Neuronal stem cell (in vitro differentiated cells): ENCODE data around the gene FGFRL1.

Experiments used
- DNase-seq: peaks from one replicate; pipeline ENCODE4 v3.0.0-alpha.2; 2013; ENCODE audit warnings: low spot score
- H2AFZ ChIP-seq: one replicate; pipeline ENCODE4 v1.6.1; 2013; ENCODE audit warnings: mild to moderate bottlenecking, low read length, inconsistent platforms
- H2AK5ac ChIP-seq: 2 replicates; pipeline ENCODE4 v1.6.1; 2013; ENCODE audit warnings: low read depth, mild to moderate bottlenecking, inconsistent platforms, low read length, moderate library complexity, mixed read lengths
- H2BK120ac ChIP-seq: 2 replicates; pipeline ENCODE4 v1.6.1; 2013; ENCODE audit warnings: low read depth, mild to moderate bottlenecking, inconsistent platforms, low read length, moderate library complexity, mixed read lengths
- H2BK12ac ChIP-seq: one replicate; pipeline ENCODE4 v1.6.1; 2013; ENCODE audit warnings: low read length, inconsistent platforms
- H2BK15ac ChIP-seq: 2 replicates; pipeline ENCODE4 v1.6.1; 2013; ENCODE audit warnings: mild to moderate bottlenecking, low read length, inconsistent platforms, mixed read lengths
- H2BK5ac ChIP-seq: one replicate; pipeline ENCODE4 v1.6.1; 2013; ENCODE audit warnings: inconsistent platforms, mild to moderate bottlenecking, low read length, moderate library complexity
- H3K14ac ChIP-seq: one replicate; pipeline ENCODE4 v1.6.1; 2013; ENCODE audit warnings: low read length, inconsistent platforms
- H3K18ac ChIP-seq: 2 replicates; pipeline ENCODE4 v1.6.1; 2013; ENCODE audit warnings: low read length, inconsistent platforms
- H3K23ac ChIP-seq: 2 replicates; pipeline ENCODE4 v1.6.1; 2013; ENCODE audit warnings: low read depth, mild to moderate bottlenecking, mixed read lengths, low read length, inconsistent platforms; ENCODE audit not compliant: poor library complexity
- H3K27ac ChIP-seq: replicated peaks from 3 replicates; pipeline ENCODE4 v1.5.1; 2013; ENCODE audit warnings: low read length, inconsistent platforms
- H3K27me3 ChIP-seq, 3 experiments: 2 replicates each; pipeline ENCODE4 v1.6.1; 2013; ENCODE audit warnings: low read length in 3 of 3, mild to moderate bottlenecking in 2 of 3, inconsistent platforms in 1 of 3, low read depth in 1 of 3, mixed read lengths in 1 of 3, moderate library complexity in 1 of 3; ENCODE audit not compliant: control insufficient read depth in 3 of 3, insufficient read depth in 3 of 3
- H3K36me3 ChIP-seq, 2 donors: replicated peaks in 1 of 2; 2 replicates each; pipeline ENCODE4 v1.6.1; 2013; ENCODE audit warnings: low read length in 2 of 2; ENCODE audit not compliant: control insufficient read depth in 2 of 2, insufficient read depth in 2 of 2
- H3K4ac ChIP-seq: 2 replicates; pipeline ENCODE4 v1.6.1; 2013; ENCODE audit warnings: inconsistent platforms, mild to moderate bottlenecking, low read length, moderate library complexity
- H3K4me1 ChIP-seq, 2 donors: 1 replicate in 1 of 2; 2 replicates in 1 of 2; pipeline ENCODE4 v1.6.1; 2013; ENCODE audit warnings: low read length in 2 of 2, low read depth in 1 of 2; ENCODE audit not compliant: control insufficient read depth in 2 of 2, insufficient read depth in 1 of 2
- H3K4me2 ChIP-seq: one replicate; pipeline ENCODE4 v1.6.1; 2013; ENCODE audit warnings: mild to moderate bottlenecking, low read length, inconsistent platforms; ENCODE audit not compliant: insufficient read depth, poor library complexity, severe bottlenecking
- H3K4me3 ChIP-seq, 2 donors: 2 replicates each; pipeline ENCODE4 v1.5.1; 2013; ENCODE audit warnings: low read length in 2 of 2, mild to moderate bottlenecking in 2 of 2, inconsistent platforms in 1 of 2, moderate library complexity in 1 of 2
- H3K79me1 ChIP-seq: one replicate; pipeline ENCODE4 v1.6.1; 2013; ENCODE audit warnings: low read depth, mild to moderate bottlenecking, inconsistent platforms, low read length, moderate library complexity
- H3K9ac ChIP-seq: one replicate; pipeline ENCODE4 v1.6.1; 2013; ENCODE audit warnings: mild to moderate bottlenecking, low read depth, low read length, inconsistent platforms; ENCODE audit not compliant: poor library complexity
- H3K9me3 ChIP-seq, 2 donors: replicated peaks in 1 of 2; 2 replicates each; pipeline versions ENCODE3 to v1.6.1; 2013; ENCODE audit warnings: low read length in 2 of 2, mild to moderate bottlenecking in 2 of 2, inconsistent platforms in 1 of 2, low read depth in 1 of 2, mixed read lengths in 1 of 2, moderate library complexity in 1 of 2; ENCODE audit not compliant: control insufficient read depth in 2 of 2, insufficient read depth in 1 of 2
- H4K8ac ChIP-seq: one replicate; pipeline ENCODE4 v1.6.1; 2013; ENCODE audit warnings: low read depth, mild to moderate bottlenecking, inconsistent platforms, low read length, moderate library complexity
- H4K91ac ChIP-seq: one replicate; pipeline ENCODE4 v1.6.1; 2013; ENCODE audit warnings: low read length, low read depth, mild to moderate bottlenecking, inconsistent platforms; ENCODE audit not compliant: poor library complexity
- WGBS, 2 donors: extraction: QIAGEN DNeasy Blood & Tissue Kit; methylation state at CpG; one replicate each; pipeline ENCODE4 v1.1.7; 2013; ENCODE audit warnings: missing lambda C conversion rate in 2 of 2, mixed read lengths in 1 of 2; ENCODE audit not compliant: insufficient read length in 2 of 2, insufficient replicate concordance in 1 of 2; ENCODE audit errors: extremely low coverage in 2 of 2; 5-methylcytosine and 5-hydroxymethylcytosine counted together

FGFRL1 gene

GRCh38 chr4:1027219-1027914 lies 15.9 kb downstream of the FGFRL1 start:
- H3K4me3 ChIP-seq, result no peak overlapping the region
- H3K23ac ChIP-seq, result no peak overlapping the region
- no peak overlapping the region for H2AFZ ChIP-seq
- no peak overlapping the region for H3K4ac ChIP-seq
- H3K79me1 ChIP-seq, result peaks cover 7% of the 10 kb centered on the region
- peaks cover 21 to 30% of the 10 kb centered on the region in 2 donors for H3K36me3 ChIP-seq
- H3K27ac ChIP-seq, result peak overlapping the region; percentile 59
- H2AK5ac ChIP-seq, result peak overlapping the region; percentile 100
- no peak overlapping the region for H2BK15ac ChIP-seq
- H2BK5ac ChIP-seq, result peak overlapping the region; percentile 90
- H3K18ac ChIP-seq, result peak overlapping the region; percentile 5
- WGBS, 2 donors, result no CpG with 5 or more reads among the region's 26 CpGs
- peaks cover 12 to 32% of the 10 kb centered on the region in 2 donors for H3K4me1 ChIP-seq
- peak overlapping the region; percentile 38 for H3K9ac ChIP-seq
- no peak overlapping the region for H4K8ac ChIP-seq
- no peak overlapping the region for H3K4me2 ChIP-seq
- H2BK120ac ChIP-seq, result no peak overlapping the region
- peaks cover 0 to 11% of the 10 kb centered on the region in 2 donors for H3K9me3 ChIP-seq
- peak overlapping the region; percentile 41 for H2BK12ac ChIP-seq
- DNase-seq, result no peak
- H3K14ac ChIP-seq, result peak overlapping the region; percentile 63
- no peak overlapping the region for H4K91ac ChIP-seq
- peaks cover 0 to 4% (median 0%) of the 10 kb centered on the region in 3 experiments for H3K27me3 ChIP-seq

DNA sequence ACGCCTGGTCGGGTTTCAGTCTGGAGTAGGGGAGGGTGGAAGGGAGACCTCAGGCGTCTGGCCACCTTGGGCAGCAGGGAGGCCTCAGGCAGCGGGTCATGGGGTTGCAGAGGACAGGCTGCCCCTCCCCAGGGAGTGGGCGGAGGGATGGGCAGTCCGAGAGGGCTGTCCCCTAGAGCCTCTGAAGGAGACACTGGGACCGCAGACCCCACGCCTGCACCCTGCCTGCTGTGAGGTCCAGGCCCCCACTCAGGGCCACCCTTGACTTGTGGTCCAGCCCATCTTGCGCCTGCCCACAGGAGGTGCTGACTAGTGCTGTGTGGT lies 16.5 kb downstream of the FGFRL1 start:
- Histone ChIP-seq H3K4me3 (no peak overlapping the region), H2BK12ac (no peak overlapping the region), H2BK120ac (no peak overlapping the region), H3K27ac (no peak overlapping the region), H3K18ac (peak overlapping the region; percentile 5), H3K14ac (peak overlapping the region; percentile 63), H2AFZ (no peak overlapping the region), H3K4me2 (no peak overlapping the region), H3K4ac (peak overlapping the region; percentile 2), H3K27me3 (peaks cover 0 to 5% (median 0%) of the 10 kb centered on the region in 3 experiments), H2AK5ac (peak overlapping the region; percentile 100), H4K91ac (no peak overlapping the region), H3K9me3 (peaks cover 0 to 11% of the 10 kb centered on the region in 2 donors), H2BK5ac (peak overlapping the region; percentile 90), H3K4me1 (peaks cover 12 to 32% of the 10 kb centered on the region in 2 donors), H3K9ac (peak overlapping the region; percentile 38), H4K8ac (no peak overlapping the region), H3K23ac (no peak overlapping the region), H3K36me3 (peaks cover 21 to 27% of the 10 kb centered on the region in 2 donors), H3K79me1 (peaks cover 7% of the 10 kb centered on the region), H2BK15ac (peak overlapping the region; percentile 58)
- DNase-seq, result no peak
- no CpG with 5 or more reads among the region's 9 CpGs for WGBS, 2 donors

- Histone ChIP-seq H3K23ac (peak overlapping the region; percentile 89), H4K8ac (peak overlapping the region; percentile 43), H3K4me3 (peak overlapping the region in 1 of 2 donors; percentile 34), H2AFZ (no peak overlapping the region), H3K79me1 (peaks cover 5% of the 10 kb centered on the region), H2BK120ac (no peak overlapping the region), H3K4ac (peak overlapping the region; percentile 89), H4K91ac (no peak overlapping the region), H3K27me3 (peaks cover 0 to 7% (median 0%) of the 10 kb centered on the region in 3 experiments), H3K4me1 (peaks cover 12 to 35% of the 10 kb centered on the region in 2 donors), H2BK15ac (peak overlapping the region; percentile 58), H3K4me2 (no peak overlapping the region), H3K14ac (peak overlapping the region; percentile 98), H3K9ac (peak overlapping the region; percentile 77), H3K9me3 (peaks cover 0 to 11% of the 10 kb centered on the region in 2 donors), H3K36me3 (peaks cover 20 to 27% of the 10 kb centered on the region in 2 donors), H2BK12ac (peak overlapping the region; percentile 99), H3K18ac (peak overlapping the region; percentile 5), H2BK5ac (peak overlapping the region; percentile 90), H3K27ac (peak overlapping the region; percentile 9), H2AK5ac (peak overlapping the region; percentile 100)
- no peak for DNase-seq
- WGBS, 2 donors, result no CpG with 5 or more reads among the region's 36 CpGs
Measured at GRCh38 chr4:1028574-1029220, 17.3 kb downstream of the FGFRL1 start.

- Histone ChIP-seq H4K8ac (no peak overlapping the region), H3K4me2 (no peak overlapping the region), H3K4me3 (no peak overlapping the region), H3K14ac (no peak overlapping the region), H2AK5ac (peak overlapping the region; percentile 100), H3K27ac (no peak overlapping the region), H2BK5ac (peak overlapping the region; percentile 94), H2BK120ac (no peak overlapping the region), H3K9me3 (peaks cover 0 to 11% of the 10 kb centered on the region in 2 donors), H4K91ac (peak overlapping the region; percentile 32), H3K18ac (peak overlapping the region; percentile 87), H3K27me3 (peaks cover 0 to 7% (median 0%) of the 10 kb centered on the region in 3 experiments), H3K79me1 (peaks cover under 1% of the 10 kb centered on the region), H2BK12ac (peak overlapping the region; percentile 84), H3K36me3 (peaks cover 15 to 22% of the 10 kb centered on the region in 2 donors), H3K9ac (no peak overlapping the region), H2BK15ac (peak overlapping the region; percentile 95), H3K23ac (peak overlapping the region; percentile 89), H2AFZ (no peak overlapping the region), H3K4ac (peak overlapping the region; percentile 17), H3K4me1 (peaks cover 12 to 39% of the 10 kb centered on the region in 2 donors)
- DNase-seq, result no peak
- WGBS, 2 donors, result no CpG with 5 or more reads among the region's 17 CpGs
Measured at GRCh38 chr4:1029529-1029928, 18.1 kb downstream of the FGFRL1 start.
